Islet of Langerhans (tissue), 1 donor: ENCODE measurements around the gene ST8SIA2.

Source experiments
- FAIRE-seq: peaks from one replicate; lab custom pipeline; 2011; peaks lifted over from hg19 to GRCh38; lab: Jason Lieb, UNC

ST8SIA2 gene

DNA sequence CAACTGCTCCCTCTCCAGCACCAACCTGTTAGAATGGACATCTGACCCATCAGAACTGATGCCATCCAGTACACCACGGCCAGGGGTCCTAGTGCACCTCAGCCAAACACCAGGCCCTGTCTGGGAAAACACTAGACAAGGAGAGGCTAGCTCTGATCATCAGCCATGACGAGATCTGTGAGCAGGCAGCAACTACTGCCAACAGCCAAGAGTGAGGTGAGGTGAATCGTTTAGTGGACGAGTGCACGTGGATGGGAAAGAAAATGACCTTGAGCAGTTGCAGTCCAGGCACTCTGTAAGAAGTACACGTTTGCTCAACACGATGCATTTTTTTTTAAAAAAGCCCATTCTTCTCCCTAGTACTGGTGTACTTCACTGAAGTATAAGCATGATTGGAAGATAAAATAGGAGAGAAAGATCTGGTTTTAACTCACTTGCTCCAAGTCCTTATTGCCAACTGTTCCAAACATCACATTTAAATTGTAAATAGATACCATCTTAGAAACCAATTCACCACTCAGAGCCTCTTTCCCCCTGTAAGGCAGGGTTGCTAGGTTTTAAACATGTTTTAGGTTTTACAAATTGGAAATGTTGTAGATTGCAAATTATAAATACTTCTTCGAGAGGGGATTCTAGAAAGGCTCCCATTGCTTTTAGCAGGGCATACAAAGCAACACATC lies 5.7 kb downstream of the ST8SIA2 start:
- FAIRE-seq: no peak

DNA sequence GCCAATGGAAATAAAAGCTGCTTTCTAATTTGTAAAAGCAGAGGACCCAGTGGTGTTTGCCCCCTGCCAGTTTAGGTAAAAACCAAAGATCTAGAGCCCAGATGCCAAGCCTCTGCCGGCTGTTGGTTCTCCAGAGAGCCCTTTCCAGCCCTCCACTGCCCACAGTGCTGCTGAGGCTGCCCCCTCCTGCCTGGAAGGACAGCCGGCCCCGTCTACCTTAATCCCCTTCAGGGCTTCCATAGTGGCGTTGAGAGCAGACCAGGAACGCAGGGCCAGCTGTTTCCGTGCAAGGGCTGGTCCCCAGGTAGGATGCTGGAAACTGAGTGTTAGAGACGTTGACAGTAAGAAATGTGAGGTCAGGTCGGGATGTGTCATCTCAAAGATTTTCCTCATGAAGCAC lies 6.9 kb downstream of the ST8SIA2 start:
- FAIRE-seq: no peak

DNA sequence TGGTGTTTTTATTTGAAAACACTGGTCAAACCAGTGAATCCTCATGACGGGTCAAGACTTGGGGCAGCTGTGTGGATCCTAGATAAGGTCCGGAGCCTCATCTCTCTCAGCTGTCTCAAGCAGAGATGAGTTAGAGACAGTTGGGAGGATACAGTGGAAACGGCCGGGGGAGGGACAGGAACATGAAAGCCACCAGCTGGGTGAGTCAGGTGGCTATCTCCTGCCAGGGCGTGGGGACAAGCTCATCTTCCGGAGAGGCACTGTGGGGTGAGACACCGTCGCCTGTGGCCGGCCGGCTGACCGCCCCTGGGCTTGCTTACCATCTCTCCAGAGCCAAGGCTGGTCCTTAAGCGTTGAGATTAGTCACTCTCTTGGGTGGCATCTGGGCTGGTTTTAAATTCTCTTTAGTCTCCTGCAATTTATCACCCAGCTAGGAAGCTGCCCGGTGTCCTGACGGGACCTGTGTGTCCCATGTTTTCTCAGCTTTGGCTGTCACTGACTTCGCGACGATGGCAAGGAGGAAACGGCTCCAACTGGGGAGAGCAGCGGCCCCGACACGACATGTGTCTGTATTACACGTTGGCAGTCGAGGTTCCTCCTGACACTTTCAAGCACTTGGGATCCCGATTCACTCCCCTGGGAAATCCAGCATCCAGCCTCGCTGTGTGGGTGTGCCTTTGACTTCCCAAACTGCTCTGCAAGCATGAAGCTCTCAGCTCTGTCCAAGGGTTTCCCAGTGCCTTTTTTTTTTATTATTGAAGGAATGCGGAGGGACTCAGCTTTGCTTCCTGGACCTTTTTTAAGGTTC lies 7.5 kb downstream of the ST8SIA2 start:
- FAIRE-seq: no peak

DNA sequence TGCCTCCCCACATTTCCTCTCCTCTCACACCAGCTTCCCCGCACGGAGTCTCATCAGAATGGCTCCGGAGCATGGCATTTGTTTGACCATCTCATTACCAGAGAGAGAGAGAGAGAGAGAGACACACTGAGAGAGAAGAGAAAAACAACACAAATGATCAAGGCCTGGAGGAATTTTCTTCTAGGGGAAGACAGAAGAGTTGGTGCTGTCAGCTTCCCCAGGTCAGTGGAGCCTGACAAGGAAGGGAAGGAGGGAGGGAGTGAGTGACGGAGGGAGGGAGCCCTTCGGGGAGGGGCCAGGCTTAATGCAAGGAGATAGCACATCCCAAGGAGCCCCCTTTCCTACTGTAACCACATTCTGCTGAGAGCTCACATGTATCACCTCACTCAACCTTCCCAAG lies 9.1 kb downstream of the ST8SIA2 start:
- no peak for FAIRE-seq

DNA sequence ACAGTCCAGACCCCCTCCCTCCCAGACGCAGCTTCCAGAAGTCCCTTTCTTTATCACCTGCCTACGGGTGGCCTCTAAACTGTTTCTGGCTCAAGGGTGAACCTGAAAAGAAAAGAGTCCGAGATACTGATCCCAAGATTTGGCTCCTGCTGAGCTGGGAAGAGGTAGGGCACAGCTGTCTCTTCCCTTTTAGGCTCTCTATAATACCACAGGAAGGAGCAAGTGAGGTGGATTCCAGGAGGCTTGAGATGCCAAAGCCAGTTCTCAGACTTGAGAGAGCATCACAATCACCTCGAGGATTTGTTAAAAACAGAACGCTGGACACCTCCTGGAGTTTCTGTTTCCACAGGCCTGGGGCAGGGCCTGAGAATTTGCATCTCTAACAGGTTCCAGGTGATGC lies 12.3 kb downstream of the ST8SIA2 start:
- FAIRE-seq: no peak

DNA sequence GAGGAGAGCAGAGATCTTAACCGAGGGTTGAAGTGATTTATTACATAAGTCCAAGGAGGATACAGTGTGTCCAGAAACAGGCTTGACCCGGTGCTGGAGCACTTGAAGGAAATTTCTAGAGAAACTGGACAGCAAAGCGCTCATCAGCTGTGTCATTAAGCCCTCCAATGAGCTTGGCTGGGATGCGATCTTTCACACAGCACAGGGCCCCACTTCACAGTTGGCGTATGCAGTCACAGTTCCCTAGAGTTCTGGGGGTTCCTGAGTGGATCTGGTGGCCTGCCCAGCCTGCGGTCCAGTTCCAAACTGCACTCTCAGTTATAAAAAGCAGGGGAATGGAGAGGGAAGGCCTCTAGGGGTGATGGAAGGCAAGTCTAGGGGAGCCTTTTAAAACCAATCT lies 13.6 kb downstream of the ST8SIA2 start:
- no peak for FAIRE-seq

DNA sequence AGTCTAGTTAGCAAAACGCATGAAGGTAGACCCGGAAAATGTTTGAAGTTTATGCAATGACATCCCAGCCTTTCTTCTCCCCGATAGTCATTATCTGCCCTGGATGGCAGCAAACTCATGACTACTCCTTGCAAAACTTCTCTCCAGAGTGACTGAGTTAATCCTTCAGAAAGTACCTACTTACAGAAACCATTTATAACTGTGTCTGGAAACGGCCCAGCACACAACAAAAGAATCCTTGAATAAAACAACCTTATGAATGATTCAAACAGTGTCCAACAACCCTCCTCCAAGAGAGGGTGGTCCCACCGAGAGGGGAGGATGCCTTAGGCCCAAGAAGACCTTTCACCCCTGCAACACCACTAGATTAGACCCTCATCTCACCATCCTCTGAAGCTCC lies 14.2 kb downstream of the ST8SIA2 start:
- FAIRE-seq: no peak

DNA sequence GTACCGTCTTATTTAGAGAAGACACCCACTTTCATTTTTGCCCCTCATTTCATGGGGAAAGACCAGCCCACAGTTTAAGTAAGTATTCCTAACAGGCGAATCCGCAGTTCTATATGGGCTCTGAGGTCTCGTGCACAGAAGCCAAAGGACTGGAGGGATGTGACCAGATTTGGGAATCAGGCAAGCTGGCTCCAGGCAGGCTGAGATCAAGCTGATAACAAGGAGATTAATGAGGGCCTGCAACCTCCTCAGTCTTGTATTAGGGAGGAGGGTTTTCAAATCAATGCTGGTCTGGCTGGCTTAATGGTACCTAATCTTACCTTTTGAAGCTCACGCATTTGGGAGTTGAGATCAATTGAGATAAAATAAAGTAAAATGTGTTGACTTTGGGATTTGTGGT lies 15.3 kb downstream of the ST8SIA2 start:
- FAIRE-seq: no peak

DNA sequence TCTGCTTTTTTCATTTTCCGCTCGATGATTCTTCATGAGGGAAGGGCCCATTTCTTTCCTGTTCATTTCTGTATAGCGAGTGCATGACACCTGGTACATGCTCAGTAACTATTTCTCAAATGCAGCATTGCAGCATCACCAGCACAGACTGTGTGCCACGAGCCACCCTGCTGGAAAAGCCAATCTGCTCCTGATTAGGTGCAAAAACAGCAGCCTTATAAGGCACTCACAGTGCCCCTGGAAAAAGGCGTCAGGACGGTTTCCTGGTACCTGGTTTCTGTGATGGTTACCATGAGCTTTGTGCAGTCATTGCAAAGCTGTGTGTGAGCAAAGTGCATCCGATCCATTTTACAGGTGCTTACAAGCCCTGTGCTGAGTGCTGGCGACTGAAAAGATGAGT lies 15.8 kb downstream of the ST8SIA2 start:
- FAIRE-seq: no peak

DNA sequence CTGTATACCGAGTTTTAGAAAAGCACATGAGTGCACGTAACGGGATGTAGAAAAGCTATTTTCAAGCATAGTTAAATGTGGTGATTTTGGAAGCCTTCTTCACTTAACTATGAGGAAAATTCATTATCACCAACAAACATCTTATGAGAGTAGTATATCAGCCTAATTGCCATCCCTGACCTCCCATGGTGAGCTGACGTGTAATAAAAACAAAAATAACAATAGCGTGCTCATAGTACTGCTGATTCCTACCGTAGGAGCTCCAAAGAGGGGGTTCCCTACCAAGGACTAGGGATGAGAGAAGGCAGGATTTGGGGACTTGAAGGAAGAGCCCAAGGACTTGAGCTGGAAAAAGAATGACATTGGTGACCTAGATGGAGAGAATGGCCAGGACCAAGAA lies 16.9 kb downstream of the ST8SIA2 start:
- FAIRE-seq: no peak

DNA sequence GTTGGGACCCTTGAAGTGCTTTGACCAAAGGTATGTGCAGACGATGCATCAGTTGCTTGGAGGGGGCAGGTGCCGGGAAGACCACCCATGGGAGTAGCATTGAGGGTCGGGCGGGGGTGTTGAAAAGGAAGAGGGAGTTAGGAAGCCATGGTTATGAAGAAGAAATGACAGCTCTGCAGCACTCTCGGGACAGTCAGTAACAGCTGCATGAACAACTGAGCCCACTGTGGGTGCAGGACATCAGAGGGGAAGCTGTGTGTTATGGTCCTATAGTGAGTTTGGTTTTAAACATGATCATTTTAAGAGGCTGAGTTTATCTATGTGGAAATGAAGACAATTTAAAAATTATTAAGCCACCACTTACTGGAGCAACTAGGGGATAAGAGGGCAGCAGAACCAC lies 17.6 kb downstream of the ST8SIA2 start:
- FAIRE-seq: no peak

DNA sequence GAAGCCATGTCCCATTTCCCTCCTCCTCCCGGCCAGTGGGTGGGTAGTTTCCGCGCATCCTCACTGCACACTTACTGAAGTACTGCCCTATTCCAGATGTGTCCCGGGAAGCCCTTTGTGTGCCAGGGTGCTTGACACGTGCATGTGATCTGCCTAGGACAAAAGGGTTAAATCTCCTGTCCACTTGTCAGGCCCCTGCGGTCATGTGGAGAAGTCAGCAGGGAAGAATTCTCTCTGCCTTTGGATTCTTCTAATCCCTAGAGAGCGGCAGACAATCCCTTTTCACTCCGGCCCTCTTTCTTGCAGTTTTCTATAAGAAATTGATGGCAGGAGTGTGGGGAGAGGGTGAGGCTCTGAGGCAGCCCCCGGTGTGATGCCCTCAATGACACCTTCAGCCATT lies 19.8 kb downstream of the ST8SIA2 start:
- no peak for FAIRE-seq

DNA sequence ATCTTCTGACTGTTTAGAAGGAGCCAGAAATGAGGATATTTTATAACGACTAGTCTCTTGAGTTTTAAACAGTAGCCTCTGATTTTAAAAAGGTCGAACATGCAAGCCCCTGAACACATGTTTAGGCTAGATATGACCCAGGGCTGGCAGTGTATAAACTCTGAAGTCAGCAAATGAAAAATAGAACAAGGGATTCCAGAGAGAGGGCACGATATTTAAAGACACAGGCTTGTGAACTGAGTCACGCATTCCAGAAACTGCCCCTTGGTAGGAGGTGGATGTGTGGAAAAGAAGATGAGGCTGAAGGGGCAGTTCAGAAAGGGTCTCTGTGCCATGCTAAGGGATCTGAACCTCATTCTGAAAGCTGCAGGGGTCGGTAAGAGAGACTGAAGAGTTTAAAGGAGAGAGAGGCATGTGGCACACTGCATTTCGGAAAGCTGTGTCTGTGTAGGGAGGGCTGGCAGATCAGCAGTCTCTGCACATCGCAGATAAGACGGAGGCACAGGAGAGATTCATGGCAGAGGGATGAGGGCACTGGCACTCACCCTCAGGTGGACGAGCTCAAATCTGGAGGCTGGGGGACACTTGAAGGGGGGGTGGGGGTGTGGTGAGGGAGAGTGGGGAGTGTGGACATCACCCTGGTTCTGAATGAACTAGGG lies 22.1 kb downstream of the ST8SIA2 start:
- FAIRE-seq: no peak

DNA sequence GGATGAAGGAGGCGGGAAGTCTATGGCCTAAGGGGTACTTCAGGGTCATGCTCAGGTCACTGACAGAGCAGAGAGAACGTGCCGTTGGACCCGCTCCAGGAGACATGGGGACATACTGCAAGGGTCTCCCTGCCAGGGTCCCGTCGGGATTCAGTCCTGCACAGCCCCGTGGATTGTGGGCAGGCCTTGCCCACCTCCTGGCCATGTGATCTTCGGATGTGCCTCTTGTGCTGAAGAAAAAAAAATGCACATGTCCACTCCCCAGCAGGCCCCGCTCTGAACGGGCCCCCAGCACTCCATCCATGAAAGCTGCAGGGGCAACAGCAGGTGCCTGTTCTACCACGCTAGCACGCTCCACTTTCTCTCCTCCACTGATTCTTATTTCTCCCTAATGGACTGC lies 22.9 kb downstream of the ST8SIA2 start:
- no peak for FAIRE-seq

DNA sequence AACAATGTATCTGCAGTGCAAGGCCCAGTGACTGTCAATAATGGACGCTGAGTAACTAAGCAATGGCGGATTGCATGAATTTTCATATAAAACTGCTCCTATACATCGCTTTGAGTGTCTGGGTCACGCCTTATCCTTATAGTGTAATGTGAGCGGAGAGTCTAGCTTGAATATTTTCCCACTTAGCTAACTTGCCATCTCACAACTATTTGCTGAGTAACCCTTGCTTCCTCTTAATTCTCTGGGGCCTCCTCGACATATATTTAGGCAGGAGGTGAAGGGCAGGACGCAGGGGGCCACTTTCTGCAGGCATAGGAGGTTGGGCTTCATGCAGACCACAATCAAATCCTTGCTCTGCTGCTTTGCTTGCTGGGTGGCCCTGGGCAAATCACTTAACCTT lies 24.0 kb downstream of the ST8SIA2 start:
- FAIRE-seq: no peak

DNA sequence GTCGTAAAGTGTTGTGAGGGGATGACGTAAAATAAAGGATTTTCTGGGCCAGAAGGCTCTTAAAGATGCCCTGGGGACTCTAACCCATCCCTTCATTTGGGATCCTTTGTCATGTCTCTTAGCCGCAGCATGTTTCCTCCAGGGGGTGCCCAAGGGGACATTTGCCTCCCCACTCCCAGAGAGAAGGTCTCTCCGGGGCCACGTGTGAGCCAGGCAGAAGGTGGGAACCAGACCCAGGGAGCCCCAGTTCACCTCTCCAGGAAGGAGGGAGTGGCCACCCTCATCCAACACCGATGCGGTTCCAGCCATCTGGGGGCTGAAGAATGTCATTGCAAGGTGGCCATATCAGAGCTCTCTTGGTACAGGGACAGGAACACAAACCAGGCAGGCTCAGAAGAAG lies 25.2 kb downstream of the ST8SIA2 start:
- no peak for FAIRE-seq

DNA sequence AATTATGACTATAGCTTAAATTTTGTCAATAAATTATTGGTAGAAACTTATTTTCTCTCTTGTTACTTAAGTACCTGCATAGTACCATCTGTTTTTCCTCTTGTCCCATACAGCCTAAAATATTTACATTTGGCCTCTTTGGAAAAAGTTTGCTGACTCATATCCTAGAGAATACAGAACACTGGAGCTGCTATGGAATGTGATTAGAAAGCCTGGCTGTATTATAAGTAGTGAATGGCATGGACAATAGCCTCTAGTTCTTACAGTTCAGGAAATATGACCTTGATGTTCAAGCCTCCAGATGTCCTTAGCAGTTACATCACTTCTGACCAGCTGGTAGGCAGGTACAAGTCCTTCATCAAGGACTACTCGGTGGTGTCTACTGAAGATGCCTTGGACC lies 28.3 kb downstream of the ST8SIA2 start:
- FAIRE-seq: no peak

DNA sequence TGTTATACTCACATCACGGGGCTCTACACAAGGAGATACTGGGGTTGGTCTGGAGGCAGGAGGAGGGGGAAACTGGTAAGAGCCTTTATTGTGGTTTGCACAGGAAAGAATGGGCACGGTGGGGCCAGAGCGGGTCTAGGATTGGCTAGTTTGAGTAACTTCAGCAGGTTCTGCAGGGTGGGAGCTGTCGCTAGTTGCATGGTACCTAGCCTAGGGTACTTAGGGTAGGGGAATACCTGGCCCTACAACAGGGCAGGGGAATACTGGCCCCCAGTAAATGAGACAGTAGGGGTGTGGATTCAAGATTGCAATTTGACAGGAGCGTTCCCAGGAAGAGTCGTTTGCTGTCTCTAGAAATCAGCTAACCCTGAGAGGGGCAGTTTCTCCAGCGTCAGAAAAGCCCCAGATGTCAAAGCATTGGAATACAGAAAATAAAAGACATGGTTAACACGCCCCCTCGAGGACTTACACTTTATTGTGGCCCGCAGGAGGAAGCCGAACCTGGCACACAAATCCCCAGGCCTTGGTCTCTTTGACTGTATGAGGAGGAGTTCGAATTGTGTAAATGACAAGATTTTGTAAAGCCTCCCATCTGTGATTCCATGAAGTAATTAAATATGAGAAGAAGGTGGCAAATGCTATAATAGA lies 32.0 kb downstream of the ST8SIA2 start:
- no peak for FAIRE-seq

DNA sequence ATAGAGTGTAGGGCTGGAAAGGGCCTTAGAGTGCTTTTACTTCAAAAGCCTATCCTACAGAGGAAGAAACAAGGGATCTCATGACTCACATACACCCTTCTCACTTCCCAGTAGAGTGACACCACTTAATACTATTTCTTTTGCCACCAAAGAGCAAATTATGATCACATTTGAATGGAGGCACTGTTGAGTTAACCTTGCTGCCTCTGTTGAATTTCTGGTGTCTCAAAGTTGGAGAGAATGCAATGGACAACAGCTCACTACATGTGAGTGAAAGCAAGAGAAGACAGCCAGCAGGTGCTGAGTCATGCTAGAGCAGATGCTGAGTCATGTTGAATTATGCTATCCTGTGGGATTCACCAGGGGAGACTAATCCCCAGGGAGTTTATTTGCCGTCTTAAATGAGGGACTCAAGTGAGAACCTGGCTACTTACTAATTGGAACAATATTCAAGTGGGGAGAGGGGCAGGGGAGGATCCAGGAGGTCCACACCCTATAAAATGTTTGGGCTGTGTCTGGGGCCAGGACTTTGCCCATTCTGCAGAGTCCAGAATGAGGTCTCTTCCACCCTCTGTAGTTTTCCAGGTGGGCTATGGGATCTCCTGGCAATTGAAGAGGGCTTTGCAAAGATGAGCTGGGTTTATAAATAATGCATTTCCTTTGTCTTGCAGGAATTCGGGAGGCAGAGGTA lies 35.8 kb downstream of the ST8SIA2 start:
- FAIRE-seq: no peak

DNA sequence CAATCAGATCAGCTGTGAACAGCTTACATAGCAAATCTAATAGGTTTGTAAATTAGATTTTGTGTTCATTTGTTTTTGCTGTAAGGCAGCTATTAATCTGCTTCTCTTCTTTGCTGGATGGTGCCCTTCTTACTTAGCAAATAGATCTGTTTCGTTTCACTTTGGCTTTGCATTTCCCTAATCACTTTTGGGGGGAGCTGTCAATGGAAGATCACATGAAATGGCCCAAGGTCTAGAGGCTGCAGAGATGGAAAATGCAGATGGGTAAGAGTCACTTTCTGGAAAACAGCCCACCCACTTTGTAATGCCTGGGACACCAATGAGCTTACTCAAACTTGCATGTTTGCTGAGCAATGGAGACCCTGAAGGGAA lies 36.4 kb downstream of the ST8SIA2 start:
- no peak for FAIRE-seq

DNA sequence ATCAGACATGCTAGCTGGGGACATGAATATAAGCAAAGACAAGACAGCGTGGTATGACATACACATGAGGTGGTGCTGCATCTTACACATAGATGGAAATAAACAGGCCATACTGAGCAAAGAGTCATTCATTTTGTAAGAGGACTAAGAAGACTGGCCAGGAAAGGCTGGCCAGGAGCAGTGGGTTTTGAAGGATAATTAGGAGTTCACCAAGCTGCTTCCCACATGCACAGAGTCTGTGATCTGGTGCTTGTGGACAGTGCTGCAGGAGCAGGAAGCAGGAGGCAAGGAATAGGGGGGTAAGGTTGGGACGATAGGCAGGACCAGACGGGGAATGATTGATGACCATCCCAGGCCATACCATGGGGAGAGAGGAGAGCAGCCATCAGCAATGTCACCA lies 41.5 kb downstream of the ST8SIA2 start:
- no peak for FAIRE-seq

DNA sequence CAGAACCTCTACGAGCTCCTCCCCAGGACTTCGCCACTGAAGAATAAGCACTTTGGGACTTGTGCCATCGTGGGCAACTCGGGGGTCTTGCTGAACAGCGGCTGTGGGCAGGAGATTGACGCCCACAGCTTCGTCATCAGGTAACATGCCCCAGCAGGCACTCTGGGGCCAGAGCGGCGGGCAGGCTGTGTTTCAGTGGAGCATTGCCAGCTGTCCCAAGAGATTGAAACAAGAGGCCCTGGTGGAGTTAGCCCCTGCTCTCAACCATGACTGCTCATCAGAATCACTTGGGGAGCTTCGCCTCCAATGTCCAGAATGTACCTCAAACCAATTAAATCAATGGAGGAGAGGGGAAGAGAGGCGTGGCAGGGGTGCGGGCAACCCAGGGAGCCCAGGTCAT lies 44.8 kb downstream of the ST8SIA2 start:
- FAIRE-seq: no peak

DNA sequence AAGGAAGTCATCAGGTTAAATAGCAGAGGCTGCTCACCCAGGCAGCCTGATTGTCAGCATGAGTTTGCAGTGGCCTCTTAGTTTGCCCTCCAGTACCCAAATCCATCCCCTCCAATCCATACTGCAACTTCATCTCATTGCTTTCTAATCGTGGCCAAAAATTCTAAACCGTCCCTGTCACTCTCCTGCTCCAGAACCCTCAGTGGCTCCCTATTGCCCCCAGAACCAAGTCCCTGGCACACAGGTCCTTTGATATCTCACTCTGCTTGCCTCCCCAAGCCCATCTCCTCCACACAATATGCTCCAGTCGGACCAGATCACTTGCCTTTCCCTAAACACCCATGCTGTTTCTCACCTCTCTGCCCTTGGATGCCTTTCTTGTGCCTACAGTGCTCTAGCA lies 49.7 kb downstream of the ST8SIA2 start:
- FAIRE-seq: no peak
